Endodermal cell (in vitro differentiated cells): ENCODE results near the gene UBE2G2. TPM values are rescaled to one million over a fixed set of nuclear protein-coding genes. Genes with fewer than 3 reads are reported as not detected.

Experiments
- DNase-seq: peaks from one replicate; pipeline ENCODE4 v3.0.0-alpha.2; 2017
- H3K27ac ChIP-seq: 2 replicates; pipeline ENCODE4 v1.5.1; 2013; ENCODE audit warnings: mild to moderate bottlenecking, low read depth, low read length, moderate library complexity
- H3K27me3 ChIP-seq: 2 replicates; pipeline ENCODE4 v1.6.1; 2013; ENCODE audit warnings: mild to moderate bottlenecking, low read length, moderate library complexity; ENCODE audit not compliant: insufficient read depth, control insufficient read depth, poor library complexity, severe bottlenecking
- H3K36me3 ChIP-seq: 2 replicates; pipeline ENCODE4 v1.7.0; 2013; ENCODE audit warnings: mild to moderate bottlenecking, low read length, moderate library complexity; ENCODE audit not compliant: control insufficient read depth, insufficient read depth
- H3K4me1 ChIP-seq: one replicate; pipeline ENCODE4 v1.7.0; 2013; ENCODE audit warnings: low read length; ENCODE audit not compliant: control insufficient read depth, insufficient read depth
- H3K4me3 ChIP-seq: 2 replicates; pipeline ENCODE4 v1.5.1; 2013; ENCODE audit warnings: mild to moderate bottlenecking, low read length, moderate library complexity
- H3K9ac ChIP-seq: 2 replicates; pipeline ENCODE4 v1.6.1; 2013; ENCODE audit warnings: mild to moderate bottlenecking, low read length, moderate library complexity; ENCODE audit not compliant: poor library complexity, severe bottlenecking; ENCODE audit errors: extremely low read depth
- H3K9me3 ChIP-seq: 2 replicates; pipeline ENCODE4 v1.6.1; 2013; ENCODE audit warnings: mild to moderate bottlenecking, low read length, moderate library complexity; ENCODE audit not compliant: control insufficient read depth
- H3K27ac Mint-ChIP-seq: 2 replicates; pipeline ENCODE4 v1.8.0; 2020; ENCODE audit warnings: mixed read lengths
- H3K27me3 Mint-ChIP-seq: 2 replicates; pipeline ENCODE4 v1.8.0; 2021; ENCODE audit warnings: mild to moderate bottlenecking, mixed read lengths; ENCODE audit not compliant: insufficient read depth
- H3K36me3 Mint-ChIP-seq: 2 replicates; pipeline ENCODE4 v1.8.0; 2020; ENCODE audit warnings: low read depth, mixed read lengths
- H3K4me1 Mint-ChIP-seq: 2 replicates; pipeline ENCODE4 v1.8.0; 2020; ENCODE audit warnings: mixed read lengths
- H3K4me3 Mint-ChIP-seq: 2 replicates; pipeline ENCODE4 v1.8.0; 2020; ENCODE audit warnings: mild to moderate bottlenecking, moderate library complexity, mixed read lengths
- H3K9me3 Mint-ChIP-seq: 2 replicates; pipeline ENCODE4 v1.8.0; 2020; ENCODE audit warnings: mild to moderate bottlenecking, mixed read lengths
- CTCF ChIP-seq: fragments of 200-600 bp; sonication (generic); conservative IDR thresholded peaks from 2 replicates; pipeline ENCODE4 v1.5.0; 2021; ENCODE audit warnings: antibody characterized with exemption, mild to moderate bottlenecking
- WGBS, 2 experiments: methylation state at CpG; one replicate each; pipeline versions ENCODE4 v1.1.5 to v1.1.7; 2013; ENCODE audit warnings: missing lambda C conversion rate in 2 of 2, mixed read lengths in 1 of 2; ENCODE audit not compliant: insufficient coverage in 1 of 2, insufficient read length in 1 of 2; 5-methylcytosine and 5-hydroxymethylcytosine counted together
- total RNA-seq, 2 donors: library from RNA; stranded (reverse); fragmentation: NEBNext Ultra II Directional in 1 of 2; extraction: Animal tissue kit (Norgen Biotek cat#: 25700) in 1 of 2; gene quantifications; 2 replicates in 1 of 2; 3 replicates in 1 of 2; pipeline ENCODE4 v1.2.1, GENCODE V29; 2021

UBE2G2 gene
- total RNA-seq, 2 donors from 2014 or later = 84.0 to 84.8 TPM

- Mint-ChIP-seq H3K36me3 (no peaks in the 10 kb centered on the region), H3K4me1 (no peaks in the 10 kb centered on the region), H3K27me3 (peaks cover 8% of the 10 kb centered on the region), H3K4me3 (no peak overlapping the region), H3K9me3 (peaks cover 5% of the 10 kb centered on the region), H3K27ac (no peak overlapping the region)
- Histone ChIP-seq H3K4me1 (no peaks in the 10 kb centered on the region), H3K36me3 (no peaks in the 10 kb centered on the region), H3K27ac (no peak overlapping the region), H3K4me3 (no peak overlapping the region), H3K9ac (no peak overlapping the region), H3K27me3 (no peaks in the 10 kb centered on the region), H3K9me3 (peaks cover 22% of the 10 kb centered on the region)
- WGBS, 2 experiments = 89 to 96% methylated on average over 2 to 3 of the region's 3 CpGs
- no peak for DNase-seq
- no peak for TF ChIP-seq CTCF
Observed at GRCh38 chr21:44741921-44742320, 59.7 kb downstream of the UBE2G2 start.

GRCh38 chr21:44740742-44741141 is 60.9 kb downstream of the UBE2G2 start:
- H3K36me3 ChIP-seq = no peaks in the 10 kb centered on the region
- H3K27ac Mint-ChIP-seq = no peak overlapping the region
- H3K9ac ChIP-seq = no peak overlapping the region
- 78 to 88% methylated on average over 5 to 7 of the region's 7 CpGs for WGBS, 2 experiments
- H3K27me3 ChIP-seq = no peaks in the 10 kb centered on the region
- H3K36me3 Mint-ChIP-seq = no peaks in the 10 kb centered on the region
- peaks cover 22% of the 10 kb centered on the region for H3K9me3 ChIP-seq
- peaks cover 5% of the 10 kb centered on the region for H3K27me3 Mint-ChIP-seq
- peaks cover 5% of the 10 kb centered on the region for H3K9me3 Mint-ChIP-seq
- no peak overlapping the region for H3K27ac ChIP-seq
- H3K4me1 Mint-ChIP-seq = no peaks in the 10 kb centered on the region
- no peak for DNase-seq
- H3K4me3 Mint-ChIP-seq = no peak overlapping the region
- no peak for TF ChIP-seq CTCF
- H3K4me3 ChIP-seq = no peak overlapping the region
- no peaks in the 10 kb centered on the region for H3K4me1 ChIP-seq

- H3K9ac ChIP-seq = no peak overlapping the region
- H3K27ac ChIP-seq = no peak overlapping the region
- H3K4me3 ChIP-seq = no peak overlapping the region
- no peak overlapping the region for H3K4me3 Mint-ChIP-seq
- H3K9me3 Mint-ChIP-seq = peaks cover 4% of the 10 kb centered on the region
- H3K27me3 ChIP-seq = no peaks in the 10 kb centered on the region
- no peak for DNase-seq
- peaks cover 2% of the 10 kb centered on the region for H3K4me1 Mint-ChIP-seq
- no peaks in the 10 kb centered on the region for H3K36me3 ChIP-seq
- peaks cover 5% of the 10 kb centered on the region for H3K27me3 Mint-ChIP-seq
- peaks cover 22% of the 10 kb centered on the region for H3K9me3 ChIP-seq
- no peak overlapping the region for H3K27ac Mint-ChIP-seq
- no peaks in the 10 kb centered on the region for H3K36me3 Mint-ChIP-seq
- H3K4me1 ChIP-seq = no peaks in the 10 kb centered on the region
- no peak for TF ChIP-seq CTCF
- WGBS, 2 experiments = 78 to 95% methylated on average over 1 of the region's 1 CpG
Observed at GRCh38 chr21:44739316-44739715, 62.3 kb downstream of the UBE2G2 start.
